A673 (cell line): Measurements from ENCODE around the gene P2RY6.

Experiments
- CTCF ChIP-seq: fragments of 300-800, 200-600 bp; sonication (generic); conservative IDR thresholded peaks from 2 replicates; pipeline ENCODE4 v1.5.1; 2017; ENCODE audit warnings: low read depth, mild to moderate bottlenecking, antibody characterized with exemption, low read length, moderate library complexity, mixed read lengths
- EZH2 ChIP-seq: fragments of 200-600 bp; sonication (generic); IDR thresholded peaks from 2 replicates; pipeline ENCODE4 v1.6.1; 2017; ENCODE audit warnings: borderline replicate concordance, low read depth, mild to moderate bottlenecking, mixed read lengths, antibody characterized with exemption, low read length; ENCODE audit not compliant: poor library complexity, severe bottlenecking

DNA sequence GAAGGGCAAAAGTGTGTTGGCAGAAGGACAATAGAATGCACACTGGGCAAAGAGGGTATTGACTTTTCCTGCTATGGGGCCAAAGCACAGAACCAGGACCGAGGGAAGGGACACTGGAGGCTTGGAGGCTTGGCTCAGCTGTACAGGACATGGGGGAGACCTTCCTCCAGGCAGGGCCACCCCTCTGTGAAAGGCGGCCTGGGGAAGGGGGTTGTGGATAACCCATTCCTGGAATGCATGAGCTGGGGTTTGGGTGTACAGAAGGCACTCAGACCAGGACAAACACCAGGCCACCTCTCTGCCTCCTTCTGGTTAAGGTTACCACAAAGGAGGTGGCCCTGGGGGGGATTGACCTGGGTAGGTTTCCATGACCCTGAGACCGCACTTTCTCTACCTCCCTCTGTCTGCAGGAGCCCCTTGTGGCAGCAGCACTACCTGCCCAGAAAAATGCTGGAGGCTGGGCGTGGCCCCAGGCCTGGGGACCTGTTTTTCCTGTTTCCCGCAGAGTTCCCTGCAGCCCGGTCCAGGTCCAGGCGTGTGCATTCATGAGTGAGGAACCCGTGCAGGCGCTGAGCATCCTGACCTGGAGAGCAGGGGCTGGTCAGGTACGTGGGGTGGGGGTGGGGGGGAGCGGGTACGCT lies 44.4 kb upstream of the P2RY6 start:
- TF ChIP-seq CTCF (no peak), EZH2 (no peak)
